ENCODE results near the gene DOP1A. TPM values are rescaled to one million over a fixed set of nuclear protein-coding genes. Genes with fewer than 3 reads are reported as not detected.

The DOP1A gene
- total and polyA plus RNA-seq, 2 of the 13 experiments (the other 11 are each of a cell fraction or from before 2014, with no cell fraction given), result 5.2 to 16.7 TPM

GRCh38 chr6:83065511-83066192 is 1.8 kb upstream of the DOP1A start, which contains the start of gene UBE3D (continued):
- TF ChIP-seq ZBTB39 (CRISPR knock-in tag; IDR thresholded peaks at IDR 0.05) (0 out of 2 replicates have a peak, but pooled peaks have one; percentile 18), ELK4 (CRISPR knock-in tag; IDR thresholded peaks at IDR 0.05; ENCODE audit: borderline replicate concordance) (no peak), ZNF598 (CRISPR knock-in tag; IDR thresholded peaks at IDR 0.05; ENCODE audit: borderline replicate concordance) (peak; percentile 94), ARNTL (CRISPR knock-in tag; IDR thresholded peaks at IDR 0.05) (peak; percentile 95), IKZF4 (CRISPR knock-in tag; IDR thresholded peaks at IDR 0.05; ENCODE audit: borderline replicate concordance, low read depth, not compliant biosample characterization) (peak; percentile 64), SP140L (CRISPR knock-in tag; IDR thresholded peaks at IDR 0.05; ENCODE audit: borderline replicate concordance) (peak; percentile 84; the same call in 1 of the 2 replicates), ZNF710 (CRISPR knock-in tag; IDR thresholded peaks at IDR 0.05; ENCODE audit: borderline replicate concordance) (peak; percentile 83; the same call in 1 of the 2 replicates), MBNL3 (CRISPR knock-in tag; conservative IDR thresholded peaks at IDR 0.05) (no peak), ZMYM4 (CRISPR knock-in tag; IDR thresholded peaks at IDR 0.05) (peak; percentile 100), POGK (CRISPR knock-in tag; conservative IDR thresholded peaks at IDR 0.05) (peak; percentile 95), ZNF281 (CRISPR knock-in tag; IDR thresholded peaks at IDR 0.05; ENCODE audit: borderline replicate concordance) (no peak), ZNF850 (CRISPR knock-in tag; conservative IDR thresholded peaks at IDR 0.05) (no peak), HIC2 (CRISPR knock-in tag; IDR thresholded peaks at IDR 0.05; ENCODE audit: low read depth) (no peak; the same call in 1 of the 2 replicates), ZNF207 (IDR thresholded peaks at IDR 0.05; ENCODE audit: borderline replicate concordance) (no peak)
